GM19025 (cell line): ENCODE results near the gene DUSP6.

Source experiments
- ATAC-seq: cut with Tn5 transposase; IDR thresholded peaks from one replicate; pipeline ENCODE4 v1.9.1; 2021; ENCODE audit warnings: mild to moderate bottlenecking, low read depth, moderate library complexity; ENCODE audit not compliant: unreplicated experiment

Gene DUSP6

DNA sequence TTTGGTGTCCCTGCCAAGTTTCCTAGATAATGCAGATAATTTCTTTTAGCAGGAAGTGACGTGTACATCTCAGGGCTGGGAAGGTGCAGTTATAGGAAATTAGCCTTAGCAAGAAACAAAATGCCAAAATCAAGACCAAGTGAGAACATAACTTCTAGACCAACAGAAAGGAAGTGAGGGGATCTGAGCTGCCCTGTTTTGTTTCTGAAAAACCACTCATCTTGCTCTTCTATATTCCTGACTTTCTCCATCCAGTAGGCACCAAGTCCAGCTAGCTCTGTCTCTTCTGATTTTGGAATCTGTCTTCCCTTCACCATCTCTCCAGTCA, 23.9 kb upstream of the DUSP6 start:
- ATAC-seq = no peak

DNA sequence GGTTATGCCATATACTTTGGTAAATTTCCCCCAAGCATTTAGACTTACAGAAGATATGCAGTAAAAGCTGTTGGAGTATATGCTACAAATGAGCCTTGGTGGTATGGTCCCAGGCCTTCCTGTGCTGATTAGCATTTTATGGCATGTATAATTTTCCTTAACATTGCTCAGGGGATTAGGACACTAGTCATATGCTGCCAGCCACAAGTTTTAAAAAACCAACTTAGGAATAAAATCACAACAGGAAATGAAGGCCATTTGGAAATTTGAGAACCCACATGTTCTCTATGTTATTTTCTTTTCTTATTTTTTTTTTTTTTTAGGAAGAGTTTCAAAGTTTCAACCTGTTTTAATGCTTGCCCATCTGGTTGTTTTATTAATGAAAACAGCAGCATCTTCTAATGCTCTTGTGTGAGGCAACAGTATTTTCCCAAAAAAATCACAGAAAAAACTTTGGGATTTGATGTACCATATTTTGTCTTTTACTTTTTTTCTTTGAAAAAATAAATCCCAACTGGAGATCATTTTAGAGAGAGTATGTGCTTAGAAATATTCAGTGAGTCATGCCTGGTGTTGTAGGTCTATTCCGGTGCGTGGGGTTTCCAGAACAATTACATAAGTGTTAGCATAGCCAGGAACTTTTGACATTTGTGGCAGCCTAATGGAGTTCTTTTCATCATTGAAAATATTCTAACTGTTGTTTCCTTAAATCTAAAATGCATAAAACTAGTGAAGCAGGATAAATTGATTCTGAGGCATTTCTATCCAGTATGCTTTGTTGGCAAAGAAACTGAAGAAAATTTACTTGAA, 21.7 kb upstream of the DUSP6 start:
- ATAC-seq = no peak

DNA sequence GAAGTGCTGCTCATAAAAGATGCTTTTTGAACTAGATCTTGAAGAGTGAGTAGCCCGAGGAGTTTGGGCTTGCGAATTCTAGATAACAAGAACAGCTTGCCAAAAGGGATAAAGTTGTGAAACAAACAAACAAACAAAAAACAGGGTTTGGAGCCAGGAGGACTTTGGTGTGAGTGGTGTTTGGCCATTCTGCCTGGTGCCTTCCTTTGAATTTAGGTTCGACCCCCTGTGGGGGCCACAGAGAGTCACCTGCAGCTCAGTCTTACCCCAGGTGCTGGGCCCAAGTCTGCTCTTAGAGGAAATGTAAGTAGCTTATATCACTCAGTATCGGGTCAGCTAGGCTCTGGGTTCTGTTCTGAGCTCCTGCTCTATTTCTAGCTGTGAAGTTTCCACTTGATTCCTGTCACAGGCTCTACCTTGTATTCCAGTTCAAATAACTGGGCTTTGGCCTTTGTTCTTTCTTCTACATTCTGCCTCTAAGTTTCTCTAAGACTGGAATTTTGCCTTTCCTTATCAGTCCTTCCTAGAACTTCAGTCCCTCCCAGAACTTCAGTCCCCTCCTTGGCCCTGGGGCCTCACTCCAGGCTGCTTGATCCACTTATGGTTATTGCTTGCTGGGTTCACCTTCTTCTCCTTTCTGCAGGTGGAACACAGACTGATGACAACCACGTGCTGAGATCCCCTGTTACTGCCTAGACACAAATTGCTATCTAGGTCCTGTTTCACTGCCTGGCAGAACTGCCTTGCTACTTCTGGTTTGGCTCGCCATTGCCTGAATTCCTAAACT, 20.5 kb upstream of the DUSP6 start:
- no peak for ATAC-seq

DNA sequence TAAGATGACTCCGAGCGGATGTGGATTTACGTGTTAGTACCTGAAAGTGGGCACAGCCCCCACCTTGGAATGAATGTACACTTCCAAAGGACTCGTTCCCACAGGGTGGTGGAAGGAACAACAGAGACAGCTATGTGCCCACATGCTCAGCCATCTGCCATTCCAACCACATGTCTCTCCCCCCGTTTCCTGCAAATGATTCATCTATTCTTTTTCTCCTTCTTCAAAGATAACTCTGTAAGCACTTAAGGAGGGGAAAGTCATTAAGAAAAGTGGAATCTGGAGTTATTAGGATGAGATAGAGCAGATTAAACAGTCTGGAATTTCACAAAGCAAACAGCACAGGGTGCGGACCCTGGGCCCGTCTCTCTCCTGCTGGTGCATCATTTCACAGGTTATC, 18.5 kb upstream of the DUSP6 start:
- ATAC-seq = no peak

DNA sequence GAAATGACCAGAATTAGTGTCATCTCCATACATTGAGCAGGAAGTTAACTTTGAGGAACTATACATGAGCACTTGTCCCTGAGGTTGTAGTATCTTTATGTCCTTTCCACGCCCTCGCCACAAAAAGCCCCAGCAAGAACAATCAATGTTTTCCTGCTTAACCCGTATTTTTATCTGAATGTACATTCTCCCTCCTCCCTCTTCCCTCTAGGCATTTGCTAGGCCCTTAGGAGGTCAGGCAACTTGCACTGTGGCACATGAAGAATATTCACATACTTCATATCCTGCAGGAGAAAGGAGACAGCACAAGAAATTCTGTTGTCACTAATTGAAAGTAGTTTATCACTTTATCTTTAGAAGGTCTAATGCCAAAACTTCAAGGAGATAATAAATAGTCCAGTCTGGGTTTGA, 18.1 kb upstream of the DUSP6 start:
- no peak for ATAC-seq

DNA sequence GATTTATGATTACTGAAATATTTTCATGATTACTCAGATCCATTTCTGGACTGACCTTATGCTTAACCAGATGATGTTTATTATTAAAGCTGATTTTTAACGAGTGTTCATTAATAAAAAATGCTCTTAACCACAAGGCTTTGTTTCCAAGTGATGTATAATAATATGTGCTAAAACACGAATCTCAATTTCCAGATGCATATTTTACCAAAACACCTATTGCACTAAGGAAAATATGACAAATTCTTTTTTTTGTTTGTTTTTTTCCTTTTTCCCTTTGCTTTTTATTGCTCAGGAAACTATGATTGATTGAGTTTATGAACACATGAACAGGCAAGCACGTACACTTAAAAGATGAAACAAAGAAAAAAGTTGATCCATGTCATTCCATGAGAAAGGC, 16.9 kb upstream of the DUSP6 start:
- no peak for ATAC-seq

DNA sequence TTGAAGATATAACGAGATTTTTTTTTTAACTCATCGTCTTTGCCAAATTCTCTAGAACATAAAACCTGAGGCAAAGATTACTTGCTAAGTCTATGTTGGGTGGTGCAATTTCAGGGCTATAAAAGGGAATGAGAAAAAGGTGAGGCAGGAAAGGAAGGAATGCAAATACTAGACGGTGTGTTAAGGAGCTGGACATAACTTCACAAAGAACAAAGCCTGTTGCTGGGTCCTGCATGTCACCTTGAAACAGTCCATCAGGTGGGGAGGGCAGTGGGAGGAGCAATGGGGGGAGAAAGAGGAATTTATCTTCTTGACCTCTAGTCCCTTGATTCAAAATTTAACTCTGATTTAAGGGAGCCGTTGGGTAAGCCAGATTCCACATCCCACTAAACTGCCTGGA, 16.1 kb upstream of the DUSP6 start:
- no peak for ATAC-seq

DNA sequence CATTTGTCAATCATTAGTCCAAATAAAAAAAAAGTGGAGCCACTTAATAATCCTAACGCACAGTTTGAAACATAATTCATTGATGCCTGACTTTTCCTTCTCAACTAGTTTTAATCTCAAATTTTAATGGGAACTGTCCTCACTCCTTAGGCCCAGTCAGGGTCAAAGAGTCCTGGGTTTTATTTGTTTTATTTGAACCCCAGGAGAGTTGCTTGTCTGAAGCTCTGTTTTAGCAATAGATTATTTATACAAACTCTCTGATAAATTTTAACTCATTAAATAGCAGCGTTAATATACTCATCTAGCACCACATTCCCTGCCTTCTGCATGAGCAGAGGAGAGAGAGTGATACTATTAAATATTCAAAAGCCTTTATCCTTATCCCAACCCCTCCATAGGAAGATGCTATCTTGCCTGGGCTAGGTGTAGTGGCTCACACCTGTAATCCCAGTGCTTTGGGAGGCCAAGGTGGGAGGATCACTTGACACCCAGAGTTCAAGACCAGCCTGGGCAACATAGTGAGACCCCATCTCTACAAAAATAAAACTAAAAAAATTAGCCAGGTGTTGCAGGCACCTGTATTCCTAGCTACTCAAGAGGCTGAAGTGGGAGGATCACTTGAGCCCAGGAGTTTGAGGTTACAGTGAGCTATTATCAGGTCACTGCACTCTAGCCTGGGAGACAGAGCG, 14.5 kb upstream of the DUSP6 start:
- no peak for ATAC-seq

DNA sequence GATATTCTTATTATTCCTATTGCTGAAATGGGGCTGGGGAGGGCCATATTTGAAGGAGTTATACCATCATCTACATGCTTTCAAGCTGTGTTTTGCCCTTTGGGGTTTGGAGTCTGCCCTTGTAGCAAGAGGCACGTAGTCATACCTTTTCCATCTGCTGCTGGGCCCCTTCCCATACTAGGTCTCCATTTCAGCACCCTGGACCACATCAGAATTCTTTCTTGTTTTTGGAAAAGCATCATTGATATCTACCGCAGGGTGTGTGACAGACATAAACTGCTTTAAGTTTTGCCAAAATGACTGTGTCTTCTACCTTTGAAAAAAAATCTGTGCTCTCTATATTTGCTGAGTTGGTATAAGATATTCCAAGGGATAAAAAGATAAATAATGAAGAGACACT, 12.3 kb upstream of the DUSP6 start:
- ATAC-seq = no peak

DNA sequence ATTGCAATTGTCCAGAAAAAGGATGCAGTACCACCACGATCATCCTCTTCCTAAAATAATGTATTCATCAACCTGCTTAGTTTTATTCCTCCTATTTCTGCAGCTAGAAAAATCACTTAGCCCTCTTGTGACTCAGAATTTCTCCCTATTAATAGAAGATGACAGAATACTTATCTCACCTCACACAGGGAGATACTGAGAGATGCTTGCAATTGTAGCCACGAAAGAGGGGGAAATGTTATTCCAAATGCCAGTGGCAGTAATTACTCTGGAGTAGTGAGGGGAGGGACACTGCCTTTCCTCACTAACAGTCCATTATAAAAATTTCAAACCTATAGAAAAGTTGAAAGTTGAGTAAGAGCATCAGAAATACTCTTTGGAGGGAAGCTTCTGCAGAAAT, 11.8 kb upstream of the DUSP6 start:
- no peak for ATAC-seq

DNA sequence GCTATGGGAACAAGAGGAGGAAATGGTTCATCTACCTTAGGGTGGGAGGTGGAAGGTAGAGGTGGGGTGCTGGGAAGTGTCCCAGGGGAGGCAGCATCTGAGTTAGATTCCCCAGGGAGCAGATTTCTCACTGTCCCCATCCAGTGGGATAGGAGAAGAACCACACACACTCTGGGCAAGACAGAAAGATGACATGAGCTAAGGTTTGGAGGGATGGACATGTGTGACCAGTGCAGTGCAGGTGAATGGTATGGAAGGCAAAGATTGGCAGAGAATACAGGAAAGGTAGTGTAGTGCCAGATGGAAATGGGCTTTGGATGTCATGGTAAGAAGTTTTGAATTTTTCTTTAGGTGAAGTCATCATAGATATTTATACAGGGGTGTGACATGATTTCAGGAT, 11.3 kb upstream of the DUSP6 start:
- ATAC-seq = no peak

DNA sequence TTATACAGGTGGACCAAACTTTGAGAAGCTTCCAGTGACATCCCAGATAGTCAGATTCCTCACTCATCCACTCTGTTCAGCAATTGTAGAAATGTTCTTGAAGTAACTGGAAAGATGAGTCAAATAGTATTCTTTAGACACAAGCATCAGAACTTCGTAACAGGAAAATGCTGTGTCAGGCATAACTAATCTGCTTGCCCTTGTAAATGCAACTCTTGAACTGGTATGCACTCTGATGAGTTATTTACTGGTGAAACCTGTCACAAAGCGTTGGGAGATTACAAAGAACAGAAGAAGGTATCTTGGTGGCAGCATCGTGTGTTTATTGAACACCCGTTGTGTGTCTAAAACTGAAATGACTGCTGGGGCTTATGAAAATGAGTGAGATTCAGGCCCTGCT, 10.8 kb upstream of the DUSP6 start:
- no peak for ATAC-seq

DNA sequence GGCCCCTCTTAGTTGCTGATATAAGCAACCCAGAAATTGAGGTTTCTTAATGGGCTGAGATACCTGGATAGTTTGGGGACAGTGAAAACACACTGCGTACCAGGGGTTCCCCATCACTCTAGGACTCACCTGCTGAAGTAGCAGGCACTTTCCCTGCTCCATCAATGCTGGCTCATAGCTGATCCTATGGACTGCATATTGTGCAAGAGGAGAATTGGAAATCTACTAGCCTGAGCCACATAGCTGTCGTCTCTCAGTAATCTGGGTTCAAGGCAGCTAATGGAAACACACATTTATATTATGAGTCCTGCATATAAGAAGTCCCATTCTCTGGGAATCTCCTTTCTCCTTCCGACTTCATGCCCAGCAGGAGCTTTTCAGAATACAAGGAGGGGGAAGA, 7.3 kb upstream of the DUSP6 start:
- ATAC-seq = no peak

DNA sequence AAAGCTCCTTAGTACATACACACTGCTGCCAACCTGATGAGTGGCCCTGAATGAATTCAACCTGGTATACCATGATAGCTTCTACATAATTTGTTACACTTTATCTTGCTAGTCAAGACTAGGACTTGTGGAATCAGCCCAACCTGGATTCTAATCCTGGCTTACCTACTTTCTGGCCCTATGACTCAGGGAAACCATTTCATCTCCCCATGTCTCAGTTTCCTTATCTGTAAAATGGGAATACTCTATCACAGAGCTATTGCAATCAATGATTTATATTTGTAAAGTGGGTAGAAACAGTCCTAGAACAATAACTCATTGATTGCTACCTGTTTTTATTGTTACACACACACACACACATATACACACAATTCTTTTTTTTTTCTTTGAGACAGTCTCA, 6.5 kb upstream of the DUSP6 start:
- no peak for ATAC-seq

DNA sequence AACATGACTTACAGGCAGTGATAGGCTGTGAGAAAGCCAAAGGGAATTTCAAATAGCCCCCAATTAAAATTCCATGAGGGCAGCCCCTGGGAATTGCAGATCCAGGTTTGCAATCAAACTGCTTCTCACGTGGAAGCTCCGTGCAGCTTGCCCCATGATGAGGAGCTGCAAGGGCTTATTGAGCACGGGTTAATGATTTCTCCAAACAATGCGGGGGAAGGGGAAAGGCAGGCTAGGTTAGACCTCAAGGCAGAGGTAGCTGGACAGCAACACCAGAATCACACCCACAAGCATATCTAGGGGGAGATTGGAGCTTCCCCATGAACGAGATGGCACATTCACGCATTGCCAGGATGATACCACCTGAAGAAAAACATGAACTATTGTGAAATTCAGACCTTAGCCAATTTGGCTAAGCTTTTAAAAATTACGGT, 5.0 kb upstream of the DUSP6 start:
- no peak for ATAC-seq

DNA sequence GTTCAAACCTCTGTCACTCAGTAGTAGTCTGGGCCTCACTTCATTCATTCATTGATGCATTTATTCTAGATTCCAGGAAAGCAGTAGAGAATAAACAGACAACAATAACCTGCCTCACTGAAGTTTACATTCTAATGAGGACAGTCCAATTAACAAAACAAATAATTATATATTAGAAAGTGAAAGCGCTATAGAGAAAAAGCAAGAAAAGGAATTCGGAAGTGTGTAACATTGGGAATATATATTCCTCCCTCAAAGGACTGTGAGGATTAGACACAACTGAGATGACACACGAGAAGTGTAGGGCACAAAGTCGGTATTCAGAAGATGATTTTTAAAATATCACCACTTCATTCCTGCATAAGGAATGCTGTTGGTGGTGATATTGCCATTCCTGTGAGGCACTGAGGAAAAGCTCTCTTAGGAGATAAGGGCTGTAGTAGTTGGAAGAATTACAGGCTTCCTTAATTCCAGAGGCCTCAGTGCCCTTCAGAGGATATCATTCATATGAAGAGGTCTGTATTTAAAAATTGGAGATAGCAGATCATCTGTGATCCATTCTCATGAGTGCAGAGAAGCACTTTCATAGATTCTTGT, 3.9 kb upstream of the DUSP6 start:
- ATAC-seq = no peak

DNA sequence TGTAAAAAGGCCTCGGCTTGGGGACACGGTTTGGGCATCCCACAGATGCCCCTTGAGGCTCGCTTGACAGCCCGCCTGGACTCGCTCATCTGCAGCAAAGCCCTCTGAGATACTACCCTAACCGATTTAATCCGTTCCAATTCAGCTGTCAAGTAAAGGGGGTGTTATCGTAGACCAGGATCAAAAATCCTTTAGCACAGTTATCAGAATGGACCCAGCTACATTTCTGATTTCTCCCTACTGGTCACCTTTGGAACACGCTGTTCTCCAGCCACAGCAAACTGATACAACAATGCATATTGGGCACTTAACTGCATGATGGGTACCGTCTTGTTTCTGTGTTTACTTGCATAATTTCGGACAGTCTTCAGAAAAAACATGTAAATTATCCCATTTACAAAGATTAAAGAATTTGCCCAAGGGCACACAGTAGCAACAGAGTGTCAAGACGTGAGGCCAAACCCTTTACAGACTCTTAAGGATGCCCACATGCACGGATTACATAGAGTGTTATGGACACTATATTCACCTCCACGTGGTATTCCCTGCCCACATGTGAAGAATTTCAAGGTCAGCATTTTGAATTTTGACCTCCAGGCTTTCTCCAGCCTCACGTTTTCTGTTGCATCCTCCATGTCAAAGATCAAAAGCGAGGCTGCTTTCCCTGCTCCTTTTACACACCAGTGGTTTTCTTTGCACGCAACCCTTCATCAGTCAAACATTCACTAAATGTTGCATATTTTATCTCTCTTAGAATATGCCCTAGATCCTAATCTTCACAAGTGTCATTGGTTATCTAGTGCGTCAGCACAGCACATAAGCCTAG, 3.2 kb upstream of the DUSP6 start:
- ATAC-seq = no peak

DNA sequence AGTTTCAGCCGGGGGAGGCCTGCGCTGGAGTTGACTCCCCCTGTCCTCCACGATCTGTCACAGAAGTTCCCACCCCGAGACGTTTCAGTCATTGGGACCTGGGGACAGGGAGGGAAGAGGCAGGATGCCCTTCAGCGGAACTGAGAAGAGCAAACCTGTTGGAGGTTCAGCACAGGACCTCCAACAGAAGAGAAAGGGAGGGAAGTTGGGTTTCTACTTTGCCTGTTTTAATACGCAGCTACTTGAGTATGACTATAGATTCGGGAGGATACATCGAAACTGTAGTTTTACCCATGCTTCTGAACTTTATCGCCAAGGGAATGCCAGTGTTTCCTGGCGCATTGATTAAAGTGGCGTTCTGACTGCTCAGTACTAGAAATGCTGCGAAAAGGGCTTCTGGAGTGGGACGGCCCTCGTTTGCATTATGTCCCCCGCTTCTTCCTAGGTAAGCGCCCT, 2.3 kb upstream of the DUSP6 start:
- ATAC-seq = peak; percentile 11

DNA sequence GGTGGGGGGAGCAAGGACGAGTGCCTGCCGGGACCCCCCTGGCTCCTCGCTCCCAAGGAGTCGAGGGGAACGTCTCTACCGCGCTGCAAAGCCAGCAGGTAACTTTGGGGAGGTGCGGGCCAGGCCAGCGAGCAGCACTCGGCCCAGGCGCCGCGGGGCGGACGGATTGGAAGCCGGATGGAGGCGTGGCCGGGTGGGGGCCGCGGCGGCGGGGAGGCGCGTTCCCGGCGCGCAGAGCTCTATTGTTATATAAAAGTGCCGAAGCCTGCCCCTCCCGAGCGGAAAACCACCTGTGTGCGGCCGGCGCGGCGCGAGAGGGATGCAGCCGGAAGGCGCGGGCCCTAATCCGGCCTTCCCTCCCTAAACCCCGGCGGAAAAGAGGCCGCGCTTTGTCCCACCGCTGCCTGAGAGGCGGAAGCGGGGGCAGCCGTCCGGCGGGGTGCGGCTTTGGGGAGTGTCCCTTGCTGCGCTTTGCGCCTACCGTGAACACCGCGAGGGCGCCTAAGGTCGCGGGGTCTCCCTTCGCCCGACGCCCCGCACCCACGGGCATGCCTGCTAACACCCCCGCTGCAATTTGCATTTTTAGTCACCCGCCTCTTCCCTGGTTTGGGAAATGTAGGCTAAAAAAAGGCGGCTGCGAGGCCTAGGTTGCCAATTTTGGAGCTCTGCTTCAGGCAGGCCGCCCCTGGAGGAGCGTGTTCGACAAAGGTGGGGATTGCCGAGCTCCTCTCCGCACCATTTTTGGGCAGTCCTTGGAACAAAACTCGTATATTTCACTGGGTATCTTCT, 1.7 kb upstream of the DUSP6 start:
- ATAC-seq = peak; percentile 26
